Heart left ventricle (tissue), 16 donors: ENCODE results near the gene CD81. TPM values are rescaled to one million over a fixed set of nuclear protein-coding genes. Genes with fewer than 3 reads are reported as not detected.

ENCODE experiments used
- ATAC-seq, 4 donors: fragments of 200-7000 bp; cut with Tn5 transposase; one replicate each; pipeline ENCODE4 v1.9.1; 2020 to 2022; ENCODE audit warnings: moderate library complexity in 4 of 4, mild to moderate bottlenecking in 3 of 4, moderate number of reproducible peaks in 1 of 4
- DNase-seq, 5 donors: peaks; one replicate each; pipeline ENCODE4 v3.0.0-alpha.2; 2020
- H3K27ac ChIP-seq, 12 donors: fragments of 200-600 bp; sonication (generic) in 4 of 12; one replicate each; pipeline versions ENCODE4 v1.5.0 to v1.8.0; 2016 to 2022; ENCODE audit warnings: mild to moderate bottlenecking in 2 of 12
- H3K27me3 ChIP-seq, 9 donors: fragments of 200-600 bp; sonication (generic) in 2 of 9; one replicate each; pipeline versions ENCODE4 v1.5.1 to v1.8.0; 2016 to 2022; ENCODE audit warnings: mild to moderate bottlenecking in 3 of 9
- H3K36me3 ChIP-seq, 9 donors: fragments of 200-600 bp; sonication (generic) in 2 of 9; one replicate each; pipeline versions ENCODE4 v1.5.0 to v1.8.0; 2018 to 2022; ENCODE audit warnings: mild to moderate bottlenecking in 2 of 9
- H3K4me1 ChIP-seq, 12 donors: fragments of 200-600 bp; sonication (generic) in 4 of 12; one replicate each; pipeline versions ENCODE4 v1.5.0 to v1.8.0; 2016 to 2022; ENCODE audit warnings: mild to moderate bottlenecking in 3 of 12
- H3K4me3 ChIP-seq, 12 donors: fragments of 200-600 bp; sonication (generic) in 4 of 12; one replicate each; pipeline versions ENCODE4 v1.5.0 to v1.8.0; 2017 to 2022; ENCODE audit warnings: mild to moderate bottlenecking in 9 of 12, moderate library complexity in 4 of 12
- H3K9me3 ChIP-seq, 12 donors: fragments of 200-600 bp; sonication (generic) in 4 of 12; one replicate each; pipeline versions ENCODE4 v1.5.0 to v1.8.0; 2016 to 2022; ENCODE audit warnings: mild to moderate bottlenecking in 1 of 12
- CTCF ChIP-seq, 12 donors: fragments of 200-600 bp; sonication (generic) in 4 of 12; IDR thresholded peaks; one replicate each; pipeline versions ENCODE4 v1.5.0 to v1.8.0; 2018 to 2022; ENCODE audit warnings: antibody characterized with exemption in 12 of 12, mild to moderate bottlenecking in 5 of 12
- POLR2A ChIP-seq, 2 donors: fragments of 450-650 bp; IDR thresholded peaks; one replicate each; pipeline ENCODE4 v1.6.1; 2017; ENCODE audit warnings: antibody characterized with exemption in 2 of 2, mild to moderate bottlenecking in 2 of 2, moderate library complexity in 2 of 2
- whole genome bisulfite sequencing, 4 donors: extraction: QIAGEN DNeasy Blood & Tissue Kit in 2 of 4; methylation state at CpG; one replicate each; pipeline versions ENCODE4 v1.1.5 to v1.1.7; 2013 to 2018; 5-methylcytosine and 5-hydroxymethylcytosine counted together
- intact Hi-C, 10 donors: fragments of 100-400 bp; cut with DNase I; formaldehyde crosslinking; loops; one replicate each; pipeline versions ENCODE4 v1.11.1 to v1.14.2; 2022
- polyA plus RNA-seq, 2 donors: library from polyadenylated mRNA; stranded (reverse); fragments of 200-250 nt; gene quantifications; one replicate each; pipeline ENCODE4 v1.2.3, GENCODE V29; 2013
- total RNA-seq, 9 donors: library from RNA; depleted of rRNA in 2 of 9; stranded (reverse); fragments of >200 nt in 2 of 9; fragmentation: NEBNext Ultra II Directional in 3 of 9; extraction: Animal tissue kit (Norgen Biotek cat#: 25700) in 3 of 9; gene quantifications; one replicate each; pipeline versions ENCODE4 v1.1.0 to v1.2.4, GENCODE V29; 2016 to 2023
- donor health status: ischemic (EF 13 %, LVEDD 7.1; RV severe dilation, severe dysfunction).
- donor health status: healthy with polysubstance abuse.
- donor health status: DM: no; HTN: yes; CAD: no.
- donor health status: DM: no; HTN: no; CAD: no.
- donor health status: ischemic (EF 25% LVEDD 6.9; RV normal size, moderate dysfunction).
- donor health status: ischemic (EF 25% LVEDD 5.7; RV mildly dilated, moderate dysfunction).
- donor health status: healthy.
- donor health status: DM: yes; HTN: yes; CAD: no.
- donor health status: ischemic (EF 35%, LVEDD 5.7; RV mildly dilated, moderate dysfunction).
- donor health status: nonischemic (EF 11% LVEDD 7.7; RV severe dilation, severe dysfunction).
- donor health status: DM: yes; HTN: yes; CAD: no.
- donor health status: PGD.
- donor health status: ischemic (EF 29% LVEDD 5.4; RV normal size, mild dysfunction).
- donor health status: nonischemic (EF 23%, LVEDD 6.1; RV moderate dilation, normal function).

The CD81 gene
- total and polyA plus RNA-seq, 11 donors: 277 to 994 (median 518) TPM

GRCh38 chr11:2402106-2402505 is 25.0 kb downstream of the CD81 start:
- no peaks in the 10 kb centered on the region for H3K27me3 ChIP-seq
- H3K4me1 ChIP-seq: peaks cover 0 to 27% (median 25%) of the 10 kb centered on the region in 12 donors
- ATAC-seq: no peak
- intact Hi-C loops: loop anchor here in 7 of 10 donors (5.0 kb wide), 2 partner anchors 95 to 100 kb away; partner anchors contain the start of genes C11orf21 (in 1 of the 7) and TSPAN32 (in 1 of the 7)
- H3K27ac ChIP-seq: no peak overlapping the region
- peaks cover 0 to 39% (median 33%) of the 10 kb centered on the region in 9 donors for H3K36me3 ChIP-seq
- peak overlapping the region in 5 of 12 donors; percentile 81 to 100 (median 87) for H3K4me3 ChIP-seq
- WGBS, 4 donors: 81 to 89% (median 88%) methylated on average over 7 to 13 of the region's 13 CpGs
- DNase-seq: no peak
- H3K9me3 ChIP-seq: no peaks in the 10 kb centered on the region
- no peak for TF ChIP-seq CTCF (IDR thresholded peaks at IDR 0.05)
- no peak for TF ChIP-seq POLR2A (IDR thresholded peaks at IDR 0.05)

- no peak for ATAC-seq
- H3K4me3 ChIP-seq: no peak overlapping the region
- H3K4me1 ChIP-seq: peaks cover 0 to 27% (median 25%) of the 10 kb centered on the region in 12 donors
- no peak for DNase-seq
- H3K27ac ChIP-seq: no peak overlapping the region
- TF ChIP-seq POLR2A (IDR thresholded peaks at IDR 0.05): no peak
- TF ChIP-seq CTCF (IDR thresholded peaks at IDR 0.05): no peak
- H3K27me3 ChIP-seq: no peaks in the 10 kb centered on the region
- peaks cover 0 to 29% (median 24%) of the 10 kb centered on the region in 9 donors for H3K36me3 ChIP-seq
- 85 to 90% (median 87%) methylated on average over 17 to 31 of the region's 31 CpGs for WGBS, 4 donors
- H3K9me3 ChIP-seq: no peaks in the 10 kb centered on the region
- intact Hi-C loops: loop anchor here in 7 of 10 donors (5.0 kb wide), 2 partner anchors 96 to 101 kb away; partner anchors contain the start of genes C11orf21 (in 1 of the 7) and TSPAN32 (in 1 of the 7)
These were observed 26.0 kb downstream of the CD81 start for GRCh38 chr11:2402890-2403645.

GRCh38 chr11:2404735-2405196 is 27.7 kb downstream of the CD81 start:
- peaks cover 0 to 25% (median 19%) of the 10 kb centered on the region in 9 donors for H3K36me3 ChIP-seq
- H3K27me3 ChIP-seq: no peaks in the 10 kb centered on the region
- H3K9me3 ChIP-seq: no peaks in the 10 kb centered on the region
- intact Hi-C loops: loop anchor here in 7 of 10 donors (5.0 kb wide), 2 partner anchors 97 to 102 kb away; partner anchors contain the start of genes C11orf21 (in 1 of the 7) and TSPAN32 (in 1 of the 7)
- DNase-seq: no peak
- no peak for ATAC-seq
- TF ChIP-seq CTCF (IDR thresholded peaks at IDR 0.05): no peak
- no peak for TF ChIP-seq POLR2A (IDR thresholded peaks at IDR 0.05)
- H3K4me1 ChIP-seq: peaks cover 0 to 17% (median 11%) of the 10 kb centered on the region in 12 donors
- 62 to 87% (median 74%) methylated on average over 11 to 12 of the region's 12 CpGs for WGBS, 4 donors
- no peak overlapping the region for H3K27ac ChIP-seq
- no peak overlapping the region for H3K4me3 ChIP-seq

- WGBS, 4 donors: 88 to 94% (median 89%) methylated on average over 12 to 14 of the region's 14 CpGs
- Histone ChIP-seq H3K36me3 (peaks cover 0 to 25% (median 19%) of the 10 kb centered on the region in 9 donors), H3K27ac (no peak overlapping the region), H3K4me1 (peaks cover 0 to 9% (median 7%) of the 10 kb centered on the region in 12 donors), H3K9me3 (no peaks in the 10 kb centered on the region), H3K4me3 (no peak overlapping the region), H3K27me3 (no peaks in the 10 kb centered on the region)
- TF ChIP-seq CTCF (IDR thresholded peaks at IDR 0.05): no peak
- no peak for TF ChIP-seq POLR2A (IDR thresholded peaks at IDR 0.05)
- intact Hi-C loops: no loop called here
- no peak for DNase-seq
- no peak for ATAC-seq
These were observed 29.3 kb downstream of the CD81 start for GRCh38 chr11:2406451-2406850.
